ENCODE measurements around the gene CDT1.
"Not testable (repeated sequence)": the region's sequence is repeated elsewhere in the genome, so short reads cannot be mapped to it uniquely, and the experiment has no call there.

Gene CDT1

GRCh38 chr16:88782454-88783390 is 20.9 kb upstream of the CDT1 start:
- DNase-seq (ENCODE audit: low read depth): peak; percentile 45

- no peak for DNase-seq (ENCODE audit: low read depth)
Measured at GRCh38 chr16:88783391-88784073, 20.1 kb upstream of the CDT1 start.

- no peak for DNase-seq (ENCODE audit: low read depth)
Measured at GRCh38 chr16:88784074-88784855, 19.3 kb upstream of the CDT1 start.

- no peak for DNase-seq (ENCODE audit: low read depth)
Measured at GRCh38 chr16:88784856-88785105, 18.8 kb upstream of the CDT1 start.

DNA sequence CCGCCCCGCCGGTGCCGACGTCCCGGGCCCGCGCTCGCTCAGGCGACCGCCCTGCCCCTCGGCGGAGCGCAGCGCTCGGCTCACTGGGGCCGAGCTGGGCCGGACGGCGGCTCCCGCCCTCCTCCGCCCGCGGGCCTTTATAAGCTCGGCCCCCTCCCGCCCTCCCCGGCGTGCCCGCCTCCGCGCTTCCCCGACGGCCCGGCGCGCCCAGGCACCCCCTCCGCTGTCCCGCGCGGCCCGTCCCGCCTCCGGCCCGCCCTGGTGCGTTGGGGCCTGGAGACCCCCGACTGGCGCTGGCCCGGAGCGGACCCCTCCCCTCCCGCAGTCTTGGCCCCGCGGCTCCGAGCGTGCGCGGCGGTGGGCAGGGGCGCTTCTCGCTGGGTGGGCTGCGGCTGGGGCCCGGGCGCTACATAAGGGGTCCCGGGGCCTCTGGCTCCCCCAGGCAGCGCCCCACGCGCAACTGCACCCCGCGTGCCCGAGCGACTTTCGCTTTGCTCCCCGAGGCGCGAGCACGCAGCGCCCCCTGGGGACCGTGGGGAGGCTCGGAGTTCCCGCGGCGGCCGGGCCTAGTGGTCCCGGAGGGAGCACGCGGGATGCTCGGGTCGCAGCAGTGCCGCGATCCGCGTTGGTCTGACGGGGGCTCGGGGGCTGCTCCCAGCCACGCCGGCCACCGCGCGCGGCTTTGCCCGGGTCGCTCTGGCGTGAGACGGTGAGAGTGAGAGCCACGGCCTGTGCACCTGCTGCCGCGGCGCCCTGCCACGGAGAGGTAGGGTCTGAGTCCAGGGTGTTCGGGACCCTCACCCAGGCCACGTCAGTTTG is 18.3 kb upstream of the CDT1 start, which contains the start of gene PIEZO1:
Gene PIEZO1 (minus strand): TSS at position 115 of the 819 bp plus-strand sequence. CDS start 256 bp downstream, outside the sequence.
- peak; percentile 81 for DNase-seq (ENCODE audit: low read depth)

DNA sequence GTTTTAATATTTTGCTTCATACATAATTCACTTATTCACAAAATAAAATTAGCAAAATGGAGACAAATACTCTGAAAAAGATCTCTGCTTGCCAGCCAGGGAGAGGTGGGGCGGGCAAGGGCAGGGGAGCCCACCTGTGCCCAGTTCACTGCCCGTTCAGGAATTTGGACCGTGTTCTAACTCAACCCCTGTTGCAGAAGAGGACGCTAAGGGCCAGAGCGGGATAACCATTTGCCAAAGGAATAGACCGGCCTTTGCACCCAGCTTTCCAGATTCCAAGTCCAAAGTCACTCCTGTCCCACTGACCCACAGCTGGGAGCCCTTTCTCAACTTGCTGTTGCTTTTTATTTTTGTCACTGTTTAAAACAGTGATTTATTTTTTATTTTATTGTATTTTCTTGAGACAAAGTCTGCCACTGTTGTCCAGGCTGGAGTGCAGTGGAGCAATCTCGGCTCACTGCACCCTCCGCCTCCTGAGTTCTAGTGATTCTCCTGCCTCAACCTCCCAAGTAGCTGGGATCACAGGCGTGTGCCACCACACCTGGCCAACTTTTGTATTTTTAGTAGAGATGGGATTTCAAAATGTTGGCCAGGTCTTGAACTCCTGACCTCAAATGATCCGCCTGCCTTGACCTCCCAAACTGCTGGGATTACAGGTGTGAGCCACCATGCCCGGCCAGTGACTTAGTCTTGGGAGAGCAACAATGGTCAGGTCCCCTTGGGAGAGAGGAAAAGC is 15.8 kb upstream of the CDT1 start:
- no peak for DNase-seq (ENCODE audit: low read depth)

GRCh38 chr16:88788749-88789148 is 14.8 kb upstream of the CDT1 start:
- DNase-seq (ENCODE audit: low read depth): not testable (repeated sequence)

- DNase-seq (ENCODE audit: low read depth): no peak
Measured at GRCh38 chr16:88789594-88789993, 14.0 kb upstream of the CDT1 start.

DNA sequence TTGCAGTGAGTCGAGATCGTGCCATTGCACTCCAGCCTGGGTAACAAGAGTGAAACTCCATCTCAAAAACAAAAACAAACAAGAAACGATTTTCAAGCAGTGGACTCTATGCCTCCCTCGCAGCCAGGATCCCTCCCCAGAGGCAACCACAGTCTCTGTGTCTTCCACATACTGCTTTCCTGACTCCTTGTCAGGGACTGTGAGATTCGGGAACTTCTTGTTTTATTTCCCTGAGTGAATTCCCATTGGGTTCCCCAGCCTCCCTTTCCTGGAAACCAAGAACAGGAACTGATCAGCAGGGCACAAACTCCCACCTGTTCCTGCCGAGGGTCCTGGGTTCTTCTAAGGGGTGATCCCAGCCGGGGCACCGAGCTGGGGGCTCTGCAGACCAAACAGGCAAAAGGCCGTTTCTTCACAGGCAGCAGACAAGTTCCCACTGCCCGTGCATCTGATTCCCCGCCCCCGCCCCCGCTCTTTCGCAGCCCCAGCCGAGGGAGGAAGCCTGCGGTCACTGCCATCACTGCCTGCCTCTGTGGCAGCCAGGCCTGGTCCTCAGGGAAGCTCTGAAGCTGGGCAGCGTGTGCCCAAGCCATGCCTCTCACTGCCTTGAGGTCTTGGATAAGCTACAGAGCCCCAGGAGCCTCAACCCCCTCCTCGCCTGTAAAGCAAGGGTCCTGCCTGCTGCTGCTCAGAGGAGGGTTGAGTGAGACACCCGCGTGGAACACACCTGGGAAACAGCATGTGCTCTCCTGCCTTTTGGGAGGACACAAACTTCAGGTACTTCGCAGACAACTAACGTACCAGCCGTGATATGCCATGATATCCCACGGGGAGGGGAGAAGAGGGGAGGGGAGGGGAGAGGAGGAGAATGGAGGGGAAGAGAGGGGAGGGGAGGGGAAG is 13.0 kb upstream of the CDT1 start:
- no peak for DNase-seq (ENCODE audit: low read depth)

GRCh38 chr16:88792078-88792550 is 11.5 kb upstream of the CDT1 start:
- DNase-seq (ENCODE audit: low read depth): no peak

DNA sequence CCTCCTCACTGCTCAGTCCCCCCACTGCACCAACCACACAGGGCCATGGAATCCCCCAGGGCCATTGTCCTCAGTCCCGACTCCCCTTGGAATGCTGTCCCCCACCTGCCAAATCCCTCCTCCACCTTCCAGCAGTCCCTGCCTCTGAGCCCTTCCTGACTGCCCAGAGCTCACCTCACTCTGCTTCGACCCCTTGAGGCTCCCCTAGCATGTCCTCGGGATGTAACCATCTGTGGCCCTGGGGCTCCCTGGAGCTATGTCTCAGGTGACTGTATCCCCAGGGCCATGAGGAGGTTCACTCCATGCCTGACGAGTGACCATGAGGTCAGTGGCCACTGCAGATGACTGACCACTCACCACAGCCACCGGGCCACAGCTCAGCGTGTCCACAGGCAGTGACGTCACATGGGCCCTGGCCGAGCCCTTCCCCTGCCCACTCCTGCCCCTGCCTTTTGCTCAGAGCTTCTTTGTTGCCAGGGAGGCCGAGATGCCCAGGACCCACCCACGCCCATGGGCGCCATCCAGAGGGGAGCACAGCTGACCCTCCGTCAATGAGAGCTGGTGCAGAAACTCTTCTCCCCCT is 10.8 kb upstream of the CDT1 start:
- DNase-seq (ENCODE audit: low read depth): no peak

DNA sequence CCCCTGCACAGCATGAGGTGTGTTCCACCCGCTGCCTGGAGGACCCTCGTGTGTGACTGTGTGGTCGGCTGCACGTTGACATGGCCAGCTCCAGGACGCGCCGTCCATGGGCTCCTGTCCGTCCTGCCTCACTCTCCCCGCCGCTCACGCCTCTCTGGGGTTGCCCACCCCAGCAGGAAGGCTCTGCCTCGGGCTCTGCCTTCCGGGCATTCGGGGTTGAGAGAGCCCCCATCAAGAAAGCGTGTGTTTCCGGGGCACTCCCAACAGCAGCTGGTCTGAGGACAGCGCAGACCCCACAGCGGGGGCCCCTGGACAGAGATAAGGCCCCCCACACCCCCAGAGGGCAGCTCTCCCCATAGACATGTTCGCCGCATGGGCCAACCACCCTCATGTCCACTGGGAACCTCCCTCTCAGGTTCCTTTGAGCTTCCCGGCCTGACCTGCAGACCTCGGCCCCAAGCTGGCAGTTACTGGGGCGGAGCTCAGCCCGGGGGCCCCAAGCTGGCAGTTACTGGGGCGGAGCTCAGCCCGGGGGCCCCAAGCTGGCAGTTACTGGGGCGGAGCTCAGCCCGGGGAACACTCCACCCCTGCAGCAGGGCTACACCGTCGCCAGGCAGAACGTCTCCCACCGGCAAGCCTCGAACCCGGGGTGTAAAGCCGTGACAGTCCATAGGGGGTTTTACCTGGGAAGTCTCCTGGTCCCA is 10.2 kb upstream of the CDT1 start:
- DNase-seq (ENCODE audit: low read depth): no peak

DNA sequence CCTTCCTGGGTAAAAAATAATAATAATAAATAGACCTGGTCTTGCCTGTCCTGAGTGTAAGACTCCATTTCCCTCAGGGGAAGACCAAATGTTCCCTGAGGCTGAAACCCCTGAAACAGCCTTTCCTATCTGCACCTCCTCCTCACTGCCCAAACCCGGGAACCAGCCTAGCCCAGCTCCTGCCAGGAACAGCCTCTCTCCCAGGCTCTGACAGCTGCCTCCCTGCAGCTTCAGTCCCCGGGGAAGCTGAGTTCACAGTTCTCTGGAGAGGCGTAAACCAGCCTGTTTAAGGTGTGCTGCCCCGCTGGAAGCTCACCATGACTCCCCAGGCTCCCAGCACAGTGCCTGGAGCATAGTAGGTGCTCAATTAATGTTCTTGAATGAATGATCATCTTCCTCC is 7.3 kb upstream of the CDT1 start:
- no peak for DNase-seq (ENCODE audit: low read depth)

GRCh38 chr16:88798073-88798472 is 5.5 kb upstream of the CDT1 start:
- no peak for DNase-seq (ENCODE audit: low read depth)

DNA sequence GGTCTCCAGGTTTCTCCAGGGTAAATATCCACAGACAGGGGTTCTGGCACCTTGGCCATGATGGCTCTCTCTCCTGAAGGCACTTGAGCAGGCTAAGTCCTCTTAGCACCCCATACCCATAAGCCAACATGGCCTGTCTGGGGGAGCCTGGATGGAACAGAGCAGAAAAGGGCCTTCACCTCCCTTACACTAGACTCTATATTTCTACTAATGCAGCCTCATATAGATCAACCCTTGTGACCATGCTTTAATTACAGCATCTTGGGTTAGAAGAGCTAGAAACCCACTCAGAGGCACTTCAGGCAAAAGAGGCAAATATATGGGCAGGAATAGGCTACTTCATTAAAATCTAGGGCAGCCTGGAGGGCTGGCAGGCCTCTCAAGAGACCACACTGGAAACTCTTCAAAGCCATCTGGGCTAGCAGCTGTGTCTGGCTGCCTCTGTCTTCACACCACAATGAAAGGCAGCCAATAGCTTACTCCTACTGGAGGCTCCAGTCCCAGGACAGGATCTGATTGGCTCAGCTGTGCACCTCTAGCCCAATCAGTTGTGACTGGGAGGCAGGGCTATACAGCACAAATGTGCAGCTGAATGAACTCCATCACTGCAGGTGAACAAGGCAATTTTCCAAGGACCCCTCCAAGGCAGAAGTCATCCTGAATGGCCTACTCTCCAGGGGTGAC is 4.7 kb upstream of the CDT1 start:
- no peak for DNase-seq (ENCODE audit: low read depth)

DNA sequence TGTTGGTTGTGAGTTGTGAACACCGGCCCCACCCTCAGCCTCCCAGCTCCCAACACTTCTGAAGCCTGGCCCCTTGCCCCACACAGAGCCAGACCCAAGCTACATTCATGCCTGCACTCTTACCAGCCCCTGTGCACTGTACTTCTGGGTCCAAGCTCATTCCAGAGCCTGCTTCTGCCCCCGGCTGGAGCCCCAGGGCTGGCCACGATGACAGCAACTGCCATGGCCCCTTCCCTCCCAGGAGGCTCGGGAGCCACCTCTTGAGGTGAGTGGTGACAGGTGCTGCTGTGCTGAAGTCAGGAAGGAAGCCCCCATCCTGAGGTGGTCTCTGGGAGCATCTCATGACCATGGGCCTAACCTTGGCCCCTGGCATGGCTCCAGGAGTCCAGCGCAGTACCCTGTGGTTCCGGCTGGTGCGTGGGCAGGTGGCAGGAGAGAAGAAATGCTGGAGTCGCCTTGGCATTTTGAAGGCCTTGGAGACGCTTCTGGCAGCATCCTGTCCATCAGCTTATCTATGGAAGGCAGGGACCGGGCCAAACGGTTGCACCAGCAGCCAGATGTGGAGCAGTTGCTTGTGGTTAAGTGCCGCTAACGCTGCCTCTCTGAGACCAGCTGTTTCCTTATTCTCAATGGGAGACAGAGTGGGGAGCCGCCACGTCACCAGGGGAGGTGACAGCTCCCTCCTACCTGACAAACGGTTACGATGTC is 3.9 kb upstream of the CDT1 start:
- no peak for DNase-seq (ENCODE audit: low read depth)

DNA sequence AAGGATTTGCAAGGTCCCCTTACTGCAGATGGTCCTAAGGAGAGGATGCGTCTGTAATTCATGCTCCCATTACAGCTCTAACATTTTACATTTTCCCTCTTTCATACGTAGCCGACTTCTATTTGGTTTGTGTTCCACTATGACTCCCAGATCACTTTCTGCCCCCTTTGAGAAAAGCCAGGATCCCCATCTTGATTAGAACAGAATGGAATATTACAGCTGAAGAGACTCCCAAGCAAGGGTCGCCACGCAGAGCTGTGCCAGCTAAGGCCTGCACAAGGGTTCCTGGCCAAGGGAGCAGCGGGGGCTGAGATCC is 3.4 kb upstream of the CDT1 start:
- no peak for DNase-seq (ENCODE audit: low read depth)

DNA sequence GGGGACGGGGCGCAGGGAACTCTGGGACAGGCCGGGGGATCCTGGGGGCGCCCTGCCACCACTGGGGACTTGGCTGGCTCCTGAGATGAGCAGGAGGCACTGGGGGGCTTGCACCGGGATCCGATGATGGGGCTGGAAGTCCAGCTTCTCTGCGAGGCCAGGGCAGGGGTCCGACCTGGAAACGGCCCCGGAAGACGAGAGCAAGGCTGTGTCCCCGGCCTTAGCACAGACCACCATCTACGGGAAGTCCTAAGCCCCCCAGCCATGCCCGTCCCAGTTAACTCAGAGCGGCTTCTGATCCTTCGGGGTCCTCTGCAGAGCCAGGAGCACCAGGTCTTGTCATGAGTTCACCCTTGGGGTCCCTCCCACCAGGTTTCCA is 573 bp downstream of the CDT1 start:
- no peak for DNase-seq (ENCODE audit: low read depth)

Data from T follicular helper cell (primary cell).